ENCODE results near the gene MFSD11.

- no peak for TF ChIP-seq CTCF (IDR thresholded peaks at IDR 0.05; ENCODE audit: insufficient read depth, low read length)
- TF ChIP-seq POLR2AphosphoS5 (IDR thresholded peaks at IDR 0.05; ENCODE audit: low read depth) = no peak
- no peak for TF ChIP-seq SPI1 (IDR thresholded peaks at IDR 0.05; ENCODE audit: borderline replicate concordance, low read depth)
- TF ChIP-seq GABPA (IDR thresholded peaks at IDR 0.05; ENCODE audit: low read depth) = no peak
These were observed 2.6 kb downstream of the MFSD11 start for GRCh38 chr17:76740329-76741118.

Measured in HL-60 (cell line).